GM10847 (cell line): Measurements from ENCODE around the gene DUSP5.

Experiments used
- POLR2A ChIP-seq: IDR thresholded peaks from 2 replicates; pipeline ENCODE4 v1.6.1; 2011; ENCODE audit not compliant: insufficient read length; ENCODE audit errors: extremely low read depth

DUSP5 gene

GRCh38 chr10:110516815-110517492, 19.2 kb downstream of the DUSP5 start:
- no peak for TF ChIP-seq POLR2A

GRCh38 chr10:110522365-110522988, 24.8 kb downstream of the DUSP5 start:
- TF ChIP-seq POLR2A, result no peak

- TF ChIP-seq POLR2A, result no peak
These were observed 26.0 kb downstream of the DUSP5 start for GRCh38 chr10:110523736-110524135.

GRCh38 chr10:110524179-110524858, 26.6 kb downstream of the DUSP5 start:
- no peak for TF ChIP-seq POLR2A

GRCh38 chr10:110524859-110525232, 27.1 kb downstream of the DUSP5 start:
- TF ChIP-seq POLR2A, result no peak

- no peak for TF ChIP-seq POLR2A
These were observed 27.9 kb downstream of the DUSP5 start for GRCh38 chr10:110525349-110526260.

GRCh38 chr10:110527731-110528171, 30.0 kb downstream of the DUSP5 start:
- TF ChIP-seq POLR2A, result no peak

- no peak for TF ChIP-seq POLR2A
These were observed 30.7 kb downstream of the DUSP5 start for GRCh38 chr10:110528224-110528996.

- TF ChIP-seq POLR2A, result no peak
These were observed 31.9 kb downstream of the DUSP5 start for GRCh38 chr10:110529596-110530011.

- TF ChIP-seq POLR2A, result no peak
These were observed 32.6 kb downstream of the DUSP5 start for GRCh38 chr10:110530131-110530831.

- no peak for TF ChIP-seq POLR2A
These were observed 34.0 kb downstream of the DUSP5 start for GRCh38 chr10:110531687-110532086.

GRCh38 chr10:110533149-110533548, 35.4 kb downstream of the DUSP5 start:
- no peak for TF ChIP-seq POLR2A

- TF ChIP-seq POLR2A, result no peak
These were observed 36.9 kb downstream of the DUSP5 start for GRCh38 chr10:110534571-110534970.
